ENCODE data around the gene GABRA5.
A peak's percentile ranks its signal among the peaks of the same experiment; 100 is the strongest.
"Not testable (repeated sequence)": the region's sequence is repeated elsewhere in the genome, so short reads cannot be mapped to it uniquely, and the experiment has no call there.

Gene GABRA5

GRCh38 chr15:26879706-26880105 is 12.8 kb downstream of the GABRA5 start:
- peak; percentile 33 to 66 for DNase-seq

DNA sequence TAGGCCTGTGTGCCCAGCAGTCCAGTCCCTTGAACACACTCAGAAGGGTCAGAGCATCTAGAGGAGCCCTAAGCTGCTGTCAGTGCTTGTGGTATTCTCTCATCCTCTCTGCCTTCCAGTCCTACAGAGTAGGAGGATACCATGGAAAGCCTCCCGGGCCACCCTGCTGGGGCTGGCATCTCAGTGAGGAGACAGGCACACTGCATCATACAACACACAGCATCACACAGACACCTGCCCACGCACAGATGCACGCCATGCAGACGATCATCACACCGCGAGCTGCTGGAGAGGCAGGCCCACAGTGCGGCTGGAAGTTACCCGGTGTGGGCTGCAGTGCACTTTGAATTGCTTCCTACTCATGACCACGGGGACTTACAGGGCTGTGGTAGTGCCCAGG is 15.2 kb downstream of the GABRA5 start:
- DNase-seq, result no peak

DNA sequence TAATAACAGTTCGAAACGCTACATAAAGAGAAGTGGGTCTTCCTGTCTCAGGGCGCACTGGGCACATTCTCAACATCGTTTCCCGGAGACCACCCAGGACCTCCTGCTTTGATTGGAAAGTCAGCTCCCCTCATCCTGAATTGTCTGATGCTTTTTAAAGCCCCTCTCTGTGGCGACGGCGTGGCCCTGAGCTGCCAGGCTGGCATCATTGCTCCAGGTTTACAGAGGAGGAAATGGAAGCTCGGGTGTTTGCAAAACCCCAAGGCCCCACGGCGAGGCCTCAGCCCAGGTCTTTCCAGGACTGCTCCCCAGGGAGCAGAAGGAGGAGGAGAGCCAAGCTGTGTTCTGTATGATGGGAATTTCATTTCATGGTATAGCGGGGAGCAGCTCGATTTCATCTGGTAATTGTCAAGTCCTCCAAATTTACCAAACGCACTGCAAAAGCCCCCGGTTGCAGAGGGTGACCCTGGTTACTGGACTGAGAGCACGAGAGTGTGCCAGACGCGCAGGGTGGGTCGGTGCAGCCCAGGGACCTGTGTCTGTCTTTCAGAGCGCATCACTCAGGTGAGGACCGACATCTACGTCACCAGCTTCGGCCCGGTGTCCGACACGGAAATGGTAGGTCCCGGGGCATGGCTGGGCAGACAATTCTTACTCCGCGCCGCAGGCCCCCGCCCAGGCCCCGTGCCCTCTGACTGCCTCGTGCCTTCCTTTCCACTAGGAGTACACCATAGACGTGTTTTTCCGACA is 15.9 kb downstream of the GABRA5 start:
- DNase-seq, result no peak

- DNase-seq, result no peak
Observed at GRCh38 chr15:26883466-26883865, 16.6 kb downstream of the GABRA5 start.

DNA sequence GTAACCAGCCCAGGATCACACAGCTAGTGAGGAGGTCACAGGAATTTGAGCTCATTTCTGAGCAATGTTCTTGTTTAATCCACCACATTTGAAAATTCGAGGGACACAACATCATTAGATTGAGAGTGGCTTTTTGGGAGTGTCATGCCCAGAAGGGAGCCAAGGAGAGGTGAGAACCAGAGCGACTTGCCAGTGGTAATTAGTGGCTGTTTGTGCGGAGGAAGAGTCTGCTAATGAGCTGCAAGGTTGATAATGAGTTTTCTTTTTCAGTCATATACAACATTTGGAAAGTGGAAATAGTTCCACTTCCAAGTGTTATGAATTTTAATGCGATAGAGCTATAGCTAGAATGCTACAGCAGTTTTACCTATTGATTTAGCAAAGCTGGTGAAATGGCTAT is 19.7 kb downstream of the GABRA5 start:
- no peak for DNase-seq

DNA sequence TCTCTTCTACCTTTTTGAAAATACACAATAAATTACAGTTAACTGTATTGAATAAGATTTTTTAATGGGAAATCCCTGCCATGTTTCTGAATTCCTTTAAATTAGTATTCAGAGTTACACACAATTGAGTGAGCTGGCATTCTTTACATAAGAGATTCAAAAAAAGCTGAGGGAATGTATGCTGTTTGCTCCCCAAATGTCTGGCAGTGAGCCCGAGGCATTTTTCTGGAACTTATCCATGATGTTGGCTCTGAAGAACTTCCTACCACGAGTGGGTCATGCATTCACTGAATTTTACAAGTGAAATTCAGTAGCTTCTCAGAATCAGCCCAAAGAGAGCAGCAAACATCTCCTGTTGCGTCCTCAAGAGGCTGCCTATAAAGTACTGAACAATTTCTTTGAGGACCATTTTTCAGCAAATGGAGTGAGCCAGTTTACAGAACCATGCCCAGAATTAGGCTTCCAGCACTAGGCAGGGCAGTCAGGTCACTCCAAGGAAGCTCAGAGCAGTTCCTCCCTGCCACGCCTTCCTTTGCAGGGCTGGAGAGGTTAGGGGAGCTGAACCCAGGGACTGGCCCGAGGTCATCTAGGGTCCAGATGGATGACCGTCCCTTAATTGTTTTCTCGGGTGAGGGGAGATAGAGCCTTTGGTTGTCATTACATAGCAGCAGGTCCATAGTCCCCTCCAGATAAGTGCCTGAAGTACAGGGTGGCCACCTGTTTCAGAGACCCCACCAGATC is 21.2 kb downstream of the GABRA5 start:
- DNase-seq, result no peak

GRCh38 chr15:26888761-26889160 is 21.9 kb downstream of the GABRA5 start:
- DNase-seq, result no peak

DNA sequence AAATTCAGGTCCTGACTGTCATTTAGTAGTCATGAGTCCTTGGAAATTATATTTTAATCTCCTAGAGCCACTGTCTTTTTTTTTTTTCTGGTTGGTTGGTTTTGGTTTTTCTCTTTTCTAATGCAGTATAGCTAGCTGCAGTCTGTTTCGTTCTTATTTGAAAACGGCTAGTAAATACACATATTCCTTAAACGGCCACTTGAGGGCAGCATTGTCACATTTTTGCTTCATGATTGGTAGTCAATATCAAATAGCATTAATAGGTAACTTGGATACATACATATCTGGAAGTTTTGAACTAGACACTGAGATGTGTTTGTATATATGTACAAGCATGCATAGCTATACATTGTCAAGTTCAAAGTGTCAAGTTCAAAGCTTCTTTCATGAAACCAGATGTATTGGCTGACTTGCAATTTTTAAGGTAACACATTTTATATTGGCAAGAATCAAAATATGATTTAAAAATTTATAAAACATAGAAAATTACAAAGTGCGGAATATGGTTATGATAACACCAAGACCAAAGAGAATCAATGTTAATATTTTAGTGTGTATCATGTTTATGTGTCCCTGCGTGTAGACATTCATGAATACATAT is 22.5 kb downstream of the GABRA5 start:
- peak; percentile 23 to 39 for DNase-seq

DNA sequence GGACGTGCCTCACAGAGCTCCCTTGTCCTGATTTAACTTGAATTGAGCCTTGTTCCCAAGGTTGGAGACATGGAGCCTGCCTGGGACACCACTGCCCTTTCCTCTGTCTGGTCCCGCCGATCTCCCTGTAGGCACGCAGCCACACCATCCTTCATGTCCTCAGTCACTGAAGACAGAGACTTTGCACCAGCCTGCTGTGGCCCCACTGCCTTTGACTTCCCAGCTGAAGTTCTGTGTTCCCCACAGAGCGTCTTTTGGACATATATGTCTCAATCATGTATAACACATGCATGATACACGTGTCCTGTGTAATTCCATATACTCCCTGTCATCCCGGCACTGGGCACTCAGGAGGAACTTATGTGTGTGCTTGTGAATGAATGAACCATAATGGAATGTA is 23.6 kb downstream of the GABRA5 start:
- DNase-seq, result no peak

GRCh38 chr15:26890988-26891387 is 24.1 kb downstream of the GABRA5 start:
- DNase-seq, result no peak

DNA sequence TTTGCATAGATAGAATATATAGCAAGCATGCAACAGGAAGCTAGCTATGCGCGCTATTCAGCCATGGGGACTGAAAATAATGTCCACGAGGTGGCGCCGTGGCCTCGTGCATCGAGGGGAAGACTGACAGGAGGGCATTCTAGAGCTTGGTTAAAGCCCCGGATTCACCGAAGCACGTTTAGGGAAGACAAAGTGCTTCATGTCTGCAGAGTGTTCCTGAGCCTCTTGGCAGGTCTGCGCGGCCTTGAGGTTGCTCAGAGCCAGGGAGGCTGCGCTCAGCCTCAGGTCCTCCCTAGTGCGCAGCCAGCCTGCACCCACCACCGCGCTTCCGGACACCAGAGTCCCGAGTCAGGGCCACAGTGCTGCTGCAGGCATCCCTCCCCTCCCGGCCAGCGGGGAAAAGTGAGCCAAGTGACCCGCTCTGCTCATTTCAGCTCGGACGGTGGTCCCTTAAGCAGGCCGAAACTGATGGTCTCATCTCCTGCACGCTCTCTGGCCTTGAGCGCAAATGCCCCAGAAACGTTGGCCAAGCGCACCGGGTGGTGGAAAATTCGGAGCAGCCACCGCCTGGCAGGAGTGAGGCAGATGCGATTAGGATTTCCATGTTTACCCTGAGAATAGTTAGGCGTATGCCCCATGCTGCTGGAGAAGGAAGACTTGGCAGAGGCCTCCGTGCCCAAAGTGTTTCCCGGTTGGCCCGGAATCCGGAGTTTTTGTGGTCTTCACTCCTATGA is 24.8 kb downstream of the GABRA5 start:
- peak; percentile 45 to 61 for DNase-seq

DNA sequence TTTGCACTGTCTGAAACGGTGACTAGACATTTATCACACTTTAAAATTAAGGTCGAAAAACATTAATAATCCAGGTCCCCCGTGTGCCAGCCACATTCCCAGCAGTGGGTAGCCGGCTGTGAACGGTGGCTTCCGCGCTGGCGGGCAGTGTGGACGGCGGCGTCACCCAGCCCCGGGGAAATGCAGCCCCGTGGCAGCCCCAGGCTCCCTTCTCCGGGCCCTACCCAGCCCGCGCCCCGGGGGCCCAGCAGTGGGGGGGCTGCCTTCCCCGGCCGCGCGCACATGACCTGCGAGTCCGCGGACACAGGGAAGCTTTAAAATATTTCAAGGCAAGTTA is 25.3 kb downstream of the GABRA5 start:
- DNase-seq, result no peak

DNA sequence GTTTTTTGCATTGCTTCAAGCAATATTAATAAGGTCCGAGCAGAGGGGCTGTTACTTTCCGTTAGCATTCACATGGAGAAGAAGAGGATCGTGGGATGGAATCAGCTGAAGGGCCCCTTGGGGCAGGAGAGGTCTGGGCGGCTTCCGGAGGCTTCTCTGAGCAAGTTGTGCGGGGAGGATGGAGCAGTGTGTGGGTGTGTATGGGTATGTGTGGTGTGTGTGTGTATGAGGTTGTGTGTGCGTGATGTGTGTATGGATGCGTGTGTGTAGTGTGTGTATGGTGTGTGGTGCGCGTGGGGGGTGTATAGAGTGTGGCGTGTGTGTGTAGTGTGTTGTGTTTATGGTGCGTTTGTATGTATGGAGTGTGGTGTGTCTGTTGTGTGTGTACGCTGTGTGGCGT is 25.8 kb downstream of the GABRA5 start:
- no peak for DNase-seq

DNA sequence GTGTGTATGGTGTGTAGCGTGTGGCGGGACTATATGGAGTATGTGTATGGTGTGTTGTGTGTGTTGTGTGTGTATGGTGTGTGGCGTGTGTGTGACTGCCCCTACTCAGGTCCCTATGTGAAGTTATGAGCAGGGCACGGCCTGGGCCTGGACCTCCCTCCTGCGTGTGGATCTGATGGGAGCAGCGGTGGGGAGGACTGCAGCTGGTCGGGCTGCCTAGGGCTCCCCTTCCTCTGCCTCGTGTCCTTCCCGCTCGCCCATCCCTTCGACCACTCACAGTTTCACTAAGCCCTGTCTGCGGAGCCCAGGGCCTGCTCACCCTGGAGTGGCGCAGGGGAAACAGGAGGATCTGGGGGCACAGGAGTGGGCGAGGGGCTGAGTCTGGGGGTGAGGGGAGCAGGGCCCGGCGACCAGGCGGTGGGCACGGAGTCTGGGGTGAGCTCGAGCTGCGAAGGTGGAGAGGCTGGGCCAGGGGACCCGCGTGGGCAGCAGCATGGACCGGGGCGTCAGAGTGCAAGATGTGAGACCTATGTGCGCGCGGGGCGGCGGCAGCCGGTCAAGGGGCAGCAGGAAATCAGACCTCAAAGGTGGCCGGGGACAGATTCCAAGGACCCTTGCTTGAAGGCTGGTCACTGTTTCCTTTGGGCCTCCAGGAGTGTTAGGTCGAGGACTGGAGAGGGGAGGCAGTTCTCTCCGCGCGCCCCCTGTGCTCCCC is 26.6 kb downstream of the GABRA5 start:
- no peak for DNase-seq

DNA sequence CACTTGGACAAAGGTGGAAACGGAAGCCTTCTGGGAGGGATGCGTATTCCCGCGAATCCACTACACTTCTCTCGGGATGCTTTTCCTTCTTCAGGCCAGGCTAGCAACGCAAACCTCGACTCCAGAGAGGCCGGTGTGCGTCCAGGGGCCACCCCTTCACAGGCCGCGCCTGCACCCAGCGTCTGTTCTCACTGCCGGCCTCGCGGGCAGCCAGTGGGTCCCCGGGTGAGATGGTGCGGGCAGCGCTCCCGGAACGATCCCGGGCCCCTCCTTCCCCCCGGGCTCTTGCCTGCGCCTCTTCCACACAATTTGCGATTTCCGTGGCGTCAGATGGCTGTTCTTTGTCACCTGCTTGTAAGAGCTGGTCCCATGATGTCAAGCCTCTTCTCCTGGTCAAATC is 27.3 kb downstream of the GABRA5 start:
- DNase-seq, result no peak

GRCh38 chr15:26895346-26895745 is 28.5 kb downstream of the GABRA5 start:
- DNase-seq, result not testable (repeated sequence)

DNA sequence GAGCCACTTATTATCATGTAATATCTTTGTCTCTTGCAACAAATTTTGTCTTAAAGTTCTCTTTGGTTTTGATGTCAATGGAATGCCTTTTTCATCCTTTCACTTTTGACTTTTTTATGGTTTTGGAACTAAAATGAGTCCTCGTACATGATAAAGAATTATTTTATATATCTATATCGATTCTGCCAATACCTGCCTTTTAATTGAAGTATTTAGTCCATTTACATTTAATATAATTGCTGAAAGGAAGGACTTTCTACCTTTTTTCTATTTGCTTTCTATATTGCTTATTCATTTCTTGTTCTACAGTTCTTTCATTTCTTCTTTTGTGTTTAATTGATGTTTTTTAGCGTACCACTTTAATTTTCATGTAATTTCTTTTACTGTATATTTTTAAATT is 32.8 kb downstream of the GABRA5 start:
- DNase-seq, result no peak

- DNase-seq, result no peak
Observed at GRCh38 chr15:26901041-26901440, 34.2 kb downstream of the GABRA5 start.

GRCh38 chr15:26910715-26911114 is 43.9 kb downstream of the GABRA5 start:
- DNase-seq, result no peak

DNA sequence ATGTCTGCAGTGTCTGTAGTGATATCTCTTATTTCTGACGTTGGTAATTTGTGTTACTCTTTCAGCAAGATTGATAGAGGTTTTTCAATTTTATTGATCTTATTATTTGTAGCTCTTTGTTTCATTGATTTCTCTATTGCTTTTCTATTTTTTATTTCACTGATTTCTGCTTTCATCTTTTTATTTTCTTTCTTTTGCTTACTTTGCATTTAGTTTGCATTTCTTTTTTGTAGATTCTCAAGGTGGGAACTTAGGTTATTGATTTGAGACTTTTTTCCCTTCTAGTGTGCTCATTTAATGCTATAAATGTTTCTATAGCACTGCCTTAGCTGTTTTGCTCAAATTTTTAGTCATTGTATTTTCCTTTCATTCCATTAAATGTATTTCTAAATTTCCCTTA is 54.6 kb downstream of the GABRA5 start:
- DNase-seq, result no peak

DNA sequence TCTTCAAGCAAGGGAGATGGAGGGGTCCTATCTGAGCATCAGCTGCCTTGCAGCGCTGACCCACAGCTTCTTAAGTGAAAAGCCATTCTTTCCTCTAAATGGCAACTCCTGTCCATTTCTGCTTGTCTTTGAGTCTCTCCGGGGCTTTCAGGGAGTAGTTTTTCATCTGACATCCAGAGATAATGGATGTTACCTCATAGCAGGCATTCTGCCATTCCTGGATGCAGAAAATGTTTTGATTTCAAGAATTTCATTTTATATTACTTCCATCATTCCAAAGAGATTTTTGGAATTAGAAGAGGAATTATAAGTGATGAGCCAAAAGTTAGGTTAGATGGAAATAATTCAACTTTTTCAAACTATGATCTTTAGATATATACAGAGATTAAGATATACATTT is 59.2 kb downstream of the GABRA5 start:
- DNase-seq, result no peak

GRCh38 chr15:26928051-26928450 is 61.2 kb downstream of the GABRA5 start:
- no peak for DNase-seq

GRCh38 chr15:26929588-26929987 is 62.7 kb downstream of the GABRA5 start:
- no peak for DNase-seq
